WERI-Rb-1 (cell line): ENCODE measurements around the gene ACOXL.

Experiments used
- DNase-seq: peaks from one replicate; pipeline ENCODE4 v3.0.0-alpha.2; 2020
- H3K27ac ChIP-seq: fragments of 250-450 bp; sonication (Bioruptor Pico); 2 replicates; pipeline ENCODE4 v1.5.1; 2020; ENCODE audit warnings: mild to moderate bottlenecking, moderate library complexity
- H3K27me3 ChIP-seq: fragments of 250-450 bp; sonication (Bioruptor Pico); 2 replicates; pipeline ENCODE4 v1.5.1; 2021; ENCODE audit warnings: mild to moderate bottlenecking, low read depth, moderate library complexity; ENCODE audit not compliant: insufficient read depth, severe bottlenecking
- H3K36me3 ChIP-seq: fragments of 250-450 bp; sonication (Bioruptor Pico); 2 replicates; pipeline ENCODE4 v1.5.1; 2020; ENCODE audit warnings: mild to moderate bottlenecking, moderate library complexity
- H3K4me3 ChIP-seq: 2 replicates; pipeline ENCODE4 v1.5.1; 2011; ENCODE audit warnings: low read depth, mild to moderate bottlenecking, control low read depth, low read length
- H3K9me3 ChIP-seq: fragments of 250-450 bp; sonication (Bioruptor Pico); 2 replicates; pipeline ENCODE4 v1.5.1; 2021; ENCODE audit warnings: mild to moderate bottlenecking, moderate library complexity; ENCODE audit not compliant: severe bottlenecking
- CTCF ChIP-seq: IDR thresholded peaks from 2 replicates; pipeline ENCODE4 v1.5.1; 2011; ENCODE audit warnings: low read depth, mild to moderate bottlenecking, control low read depth, inconsistent platforms, low read length

The ACOXL gene

DNA sequence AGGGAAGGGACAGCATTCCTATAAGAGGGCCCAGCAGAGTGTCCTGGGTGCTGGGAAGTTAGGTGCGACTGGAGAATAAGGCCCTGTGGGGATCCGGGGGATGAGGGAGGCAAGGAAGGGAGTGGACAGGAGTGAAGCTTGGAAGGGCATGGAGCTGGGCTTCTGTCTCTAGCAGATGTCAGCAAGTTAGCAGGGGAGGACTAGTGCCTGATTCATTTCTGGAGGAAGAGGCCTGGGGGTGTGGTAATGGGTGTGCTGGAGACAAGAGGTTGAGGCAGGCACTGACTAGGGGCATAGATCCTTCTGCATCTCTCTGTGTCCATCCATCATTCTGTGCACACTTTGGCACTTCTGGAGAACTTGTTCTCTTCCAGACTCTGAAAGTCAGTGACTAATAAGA, 134.7 kb downstream of the ACOXL start:
- H3K27me3 ChIP-seq, result peaks cover 89% of the 10 kb centered on the region
- H3K9me3 ChIP-seq, result no peaks in the 10 kb centered on the region
- DNase-seq, result no peak
- TF ChIP-seq CTCF, result no peak
- H3K36me3 ChIP-seq, result no peaks in the 10 kb centered on the region
- no peak overlapping the region for H3K4me3 ChIP-seq
- H3K27ac ChIP-seq, result no peak overlapping the region

GRCh38 chr2:110868971-110869370, 136.6 kb downstream of the ACOXL start:
- H3K9me3 ChIP-seq, result no peaks in the 10 kb centered on the region
- peaks cover 88% of the 10 kb centered on the region for H3K27me3 ChIP-seq
- DNase-seq, result no peak
- H3K27ac ChIP-seq, result no peak overlapping the region
- TF ChIP-seq CTCF, result no peak
- no peak overlapping the region for H3K4me3 ChIP-seq
- H3K36me3 ChIP-seq, result no peaks in the 10 kb centered on the region

DNA sequence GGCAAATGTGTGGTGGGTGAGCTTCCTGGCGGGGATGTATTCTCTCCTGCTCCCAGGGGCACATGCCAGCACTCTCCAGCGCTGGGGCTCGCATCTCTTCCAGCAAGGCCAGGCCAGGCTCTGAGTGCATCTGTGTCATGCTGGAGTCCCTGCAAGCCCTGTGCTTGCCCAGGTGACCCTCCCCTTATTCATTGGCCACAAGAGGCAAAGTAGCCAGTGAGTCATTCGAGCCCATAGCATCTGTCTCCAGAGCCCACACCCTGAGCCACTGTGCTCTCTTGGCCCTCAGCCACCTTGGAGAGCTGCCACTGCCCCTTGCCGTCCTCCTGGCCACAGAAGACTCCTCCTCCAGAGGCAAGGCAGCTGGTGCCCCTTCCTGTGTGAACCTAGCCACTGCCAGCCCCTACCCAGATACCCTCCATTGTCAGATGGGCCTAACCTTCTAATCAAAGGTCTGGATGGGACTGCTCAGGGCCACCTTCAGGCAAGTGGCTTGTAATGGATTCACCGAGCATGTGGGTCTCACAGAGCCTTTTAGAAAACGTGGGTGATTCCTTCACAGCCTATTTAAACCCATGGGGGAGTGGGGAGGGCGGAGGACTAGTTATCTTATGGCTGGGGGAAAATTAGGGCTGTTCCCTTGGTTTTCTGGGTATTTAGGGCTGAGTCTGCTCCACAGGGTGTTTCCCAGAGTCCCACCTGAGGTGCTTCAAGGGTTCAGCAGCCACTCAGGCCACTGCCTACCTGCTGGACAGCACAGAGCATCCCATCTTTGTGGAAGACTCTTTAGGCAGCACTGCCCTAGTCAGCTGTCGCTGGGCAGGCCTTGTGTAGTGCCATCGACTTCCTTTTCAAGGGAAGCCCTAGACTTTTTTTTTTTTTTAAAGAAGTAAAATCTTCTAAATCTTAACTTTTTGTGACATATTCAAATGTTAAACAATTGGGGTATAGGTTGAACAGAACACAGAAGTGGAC, 137.4 kb downstream of the ACOXL start:
- Histone ChIP-seq H3K27me3 (peaks cover 88% of the 10 kb centered on the region), H3K4me3 (no peak overlapping the region), H3K27ac (no peak overlapping the region), H3K9me3 (no peaks in the 10 kb centered on the region), H3K36me3 (no peaks in the 10 kb centered on the region)
- no peak for TF ChIP-seq CTCF
- no peak for DNase-seq

- Histone ChIP-seq H3K36me3 (no peaks in the 10 kb centered on the region), H3K27me3 (peaks cover 88% of the 10 kb centered on the region), H3K9me3 (no peaks in the 10 kb centered on the region), H3K4me3 (no peak overlapping the region), H3K27ac (no peak overlapping the region)
- no peak for DNase-seq
- no peak for TF ChIP-seq CTCF
These were observed 138.2 kb downstream of the ACOXL start for GRCh38 chr2:110870545-110870944.

DNA sequence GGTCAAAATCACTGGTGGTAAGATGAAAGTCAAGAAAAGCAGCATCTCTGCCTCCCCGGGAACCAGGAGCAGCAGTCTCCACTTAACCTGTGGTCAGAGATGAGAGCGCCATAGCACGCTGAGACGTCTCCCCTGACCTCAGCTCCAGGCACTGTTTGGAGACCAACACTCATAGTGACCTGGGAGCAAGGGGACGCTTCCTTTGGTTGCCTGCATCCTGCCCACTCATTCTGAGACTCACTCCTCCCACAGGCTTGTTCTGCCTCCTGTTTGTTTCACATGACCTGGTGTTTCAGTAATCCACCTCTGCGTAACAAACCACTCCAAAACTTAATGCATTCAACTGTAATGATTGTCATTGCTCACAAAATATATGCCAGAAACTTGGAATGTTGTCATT, 139.3 kb downstream of the ACOXL start:
- H3K27ac ChIP-seq, result no peak overlapping the region
- DNase-seq, result no peak
- no peak for TF ChIP-seq CTCF
- no peaks in the 10 kb centered on the region for H3K9me3 ChIP-seq
- no peak overlapping the region for H3K4me3 ChIP-seq
- H3K36me3 ChIP-seq, result no peaks in the 10 kb centered on the region
- H3K27me3 ChIP-seq, result peaks cover 88% of the 10 kb centered on the region
